HepG2 (cell line): ENCODE results near the gene LASP1. TPM values are rescaled to one million over a fixed set of nuclear protein-coding genes. Genes with fewer than 3 reads are reported as not detected.

Experiments
- AGO2 ChIP-seq: fragments of 200-400 bp; formaldehyde crosslinking; optimal IDR thresholded peaks from 2 replicates; pipeline ENCODE3; 2017; ENCODE audit warnings: mild to moderate bottlenecking, low read depth, low read length, moderate library complexity
- GATAD2A ChIP-seq: IDR thresholded peaks from 2 replicates; pipeline ENCODE4 v1.6.1; 2016
- MAFK ChIP-seq, 2 experiments: IDR thresholded peaks in 1 of 2; conservative IDR thresholded peaks in 1 of 2; 2 replicates each; pipeline ENCODE4 v1.6.1; 2011; ENCODE audit warnings: improper control_type of control experiment in 2 of 2, low read length in 2 of 2
- POLR2AphosphoS2 ChIP-seq: IDR thresholded peaks from 2 replicates; pipeline ENCODE4 v1.6.1; 2011; ENCODE audit warnings: low read depth, low read length, improper control_type of control experiment
- RNF2 ChIP-seq: fragments of 450-650 bp; conservative IDR thresholded peaks from 2 replicates; pipeline ENCODE4 v1.6.1; 2016; ENCODE audit warnings: low read depth
- SMAD1 ChIP-seq: sonication (generic); formaldehyde crosslinking; IDR thresholded peaks from 2 replicates; pipeline ENCODE4 v1.4.0; 2020; ENCODE audit warnings: missing genetic modification reagents, low read depth, mild to moderate bottlenecking, borderline replicate concordance
- SP4 ChIP-seq: sonication (generic); formaldehyde crosslinking; IDR thresholded peaks from 2 replicates; pipeline ENCODE4 v1.8.1; 2023; ENCODE audit warnings: mild to moderate bottlenecking, missing genetic modification reagents
- ZFP36L1 ChIP-seq: sonication (generic); formaldehyde crosslinking; IDR thresholded peaks from 2 replicates; pipeline ENCODE4 v1.8.0; 2022; ENCODE audit warnings: mild to moderate bottlenecking, missing genetic modification reagents, moderate library complexity
- ZNF205 ChIP-seq: IDR thresholded peaks from 2 replicates; pipeline ENCODE4 v1.6.1; 2018; ENCODE audit warnings: missing biosample characterization, missing genetic modification reagents
- ZNF615 ChIP-seq: sonication (generic); formaldehyde crosslinking; IDR thresholded peaks from 2 replicates; pipeline ENCODE4 v1.5.0; 2020; ENCODE audit warnings: mild to moderate bottlenecking, missing genetic modification reagents, borderline replicate concordance
- ZNF83 ChIP-seq: sonication (generic); formaldehyde crosslinking; IDR thresholded peaks from 2 replicates; pipeline ENCODE4 v1.4.0; 2020; ENCODE audit warnings: missing genetic modification reagents, mild to moderate bottlenecking, borderline replicate concordance
- ZSCAN12 ChIP-seq: sonication (generic); formaldehyde crosslinking; IDR thresholded peaks from 2 replicates; pipeline ENCODE4 v1.9.0; 2021; ENCODE audit warnings: mild to moderate bottlenecking, missing genetic modification reagents
- polyA plus RNA-seq, 8 experiments: library from polyadenylated mRNA; depleted of rRNA in 3 of 8; stranded (reverse) in 7 of 8; unstranded in 1 of 8; fragments of >200 nt; fragmentation: Illumina TruSeq in 4 of 8; extraction: Trizol in 4 of 8; gene quantifications; 2 replicates each; pipeline versions ENCODE4 v1.2.1 to v1.2.3, GENCODE V29; 2011 to 2016; ENCODE audit warnings: low read depth in 4 of 8, missing spikeins in 1 of 8, mixed read lengths in 1 of 8; ENCODE audit not compliant: insufficient read depth in 1 of 8
- total RNA-seq, 5 experiments: library from RNA; depleted of rRNA; stranded (reverse); fragments of >200 nt; fragmentation: Illumina TruSeq; extraction: Trizol; gene quantifications; 2 replicates each; pipeline ENCODE4 v1.2.3, GENCODE V29; 2016; ENCODE audit warnings: low read depth in 1 of 5
- TF ChIP-seq, protein P1 (sequence below): sonication (generic); formaldehyde crosslinking; IDR thresholded peaks from 2 replicates; pipeline ENCODE4 v1.8.1; 2022; ENCODE audit warnings: low read depth, mild to moderate bottlenecking, missing genetic modification reagents
- TF ChIP-seq, protein P2 (sequence below): IDR thresholded peaks from 2 replicates; pipeline ENCODE4 v1.6.1; 2016; ENCODE audit warnings: low read depth, borderline replicate concordance
- TF ChIP-seq, protein P3 (sequence below): sonication (generic); formaldehyde crosslinking; conservative IDR thresholded peaks from 2 replicates; pipeline ENCODE4 v1.5.0; 2020; ENCODE audit warnings: missing genetic modification reagents
- TF ChIP-seq, protein P4 (sequence below): sonication (generic); formaldehyde crosslinking; IDR thresholded peaks from 2 replicates; pipeline ENCODE4 v1.8.0; 2023; ENCODE audit warnings: mild to moderate bottlenecking, missing genetic modification reagents
- TF ChIP-seq, protein P5 (sequence below): sonication (generic); formaldehyde crosslinking; IDR thresholded peaks from 2 replicates; pipeline ENCODE4 v1.5.1; 2020; ENCODE audit warnings: missing genetic modification reagents, mild to moderate bottlenecking, borderline replicate concordance

Gene LASP1
- total and polyA plus RNA-seq, 2 of the 13 experiments (the other 11 are each of a cell fraction or from before 2014, with no cell fraction given): 70.1 to 97.0 TPM

DNA sequence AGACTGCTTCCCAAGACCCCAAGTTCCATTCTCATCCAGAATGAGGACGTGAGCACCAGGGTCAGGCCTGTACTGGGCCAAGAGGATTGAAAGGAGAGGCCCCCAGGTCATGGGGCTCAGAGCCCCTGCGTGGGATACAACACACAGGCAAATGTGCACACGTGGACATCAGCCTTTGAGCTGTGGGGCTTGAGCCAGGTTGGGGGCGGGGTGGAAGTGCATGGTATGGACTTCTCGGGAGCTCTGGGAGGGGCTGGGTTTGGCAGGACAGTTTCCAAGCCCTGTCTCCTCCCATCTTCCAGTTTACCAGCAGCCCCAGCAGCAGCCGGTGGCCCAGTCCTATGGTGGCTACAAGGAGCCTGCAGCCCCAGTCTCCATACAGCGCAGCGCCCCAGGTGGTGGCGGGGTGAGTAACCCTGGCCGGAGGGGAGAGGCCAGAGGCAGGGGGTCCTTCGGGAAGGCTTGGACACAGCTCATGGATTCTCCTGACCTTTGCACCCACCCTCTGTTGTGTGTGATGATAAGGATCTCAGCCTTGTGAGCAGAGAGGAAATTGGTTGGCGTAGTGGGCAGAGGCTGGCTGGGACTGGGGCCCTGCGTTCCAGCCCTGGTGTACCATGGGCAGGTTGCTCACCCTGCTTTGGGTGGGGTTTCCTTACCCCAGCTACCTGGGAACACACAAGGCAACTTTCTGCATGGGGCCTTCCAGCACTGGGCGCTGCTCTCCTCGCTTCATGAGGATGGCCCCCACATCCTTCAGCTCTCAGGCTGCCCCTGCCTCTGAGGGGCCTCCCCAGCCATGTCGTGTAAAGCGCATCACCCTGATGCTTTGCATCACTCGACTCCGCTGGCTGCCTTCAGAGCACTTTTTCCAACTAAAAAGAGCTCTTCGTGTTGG is 45.1 kb downstream of the LASP1 start (continued):
- TF ChIP-seq, protein P1, sequence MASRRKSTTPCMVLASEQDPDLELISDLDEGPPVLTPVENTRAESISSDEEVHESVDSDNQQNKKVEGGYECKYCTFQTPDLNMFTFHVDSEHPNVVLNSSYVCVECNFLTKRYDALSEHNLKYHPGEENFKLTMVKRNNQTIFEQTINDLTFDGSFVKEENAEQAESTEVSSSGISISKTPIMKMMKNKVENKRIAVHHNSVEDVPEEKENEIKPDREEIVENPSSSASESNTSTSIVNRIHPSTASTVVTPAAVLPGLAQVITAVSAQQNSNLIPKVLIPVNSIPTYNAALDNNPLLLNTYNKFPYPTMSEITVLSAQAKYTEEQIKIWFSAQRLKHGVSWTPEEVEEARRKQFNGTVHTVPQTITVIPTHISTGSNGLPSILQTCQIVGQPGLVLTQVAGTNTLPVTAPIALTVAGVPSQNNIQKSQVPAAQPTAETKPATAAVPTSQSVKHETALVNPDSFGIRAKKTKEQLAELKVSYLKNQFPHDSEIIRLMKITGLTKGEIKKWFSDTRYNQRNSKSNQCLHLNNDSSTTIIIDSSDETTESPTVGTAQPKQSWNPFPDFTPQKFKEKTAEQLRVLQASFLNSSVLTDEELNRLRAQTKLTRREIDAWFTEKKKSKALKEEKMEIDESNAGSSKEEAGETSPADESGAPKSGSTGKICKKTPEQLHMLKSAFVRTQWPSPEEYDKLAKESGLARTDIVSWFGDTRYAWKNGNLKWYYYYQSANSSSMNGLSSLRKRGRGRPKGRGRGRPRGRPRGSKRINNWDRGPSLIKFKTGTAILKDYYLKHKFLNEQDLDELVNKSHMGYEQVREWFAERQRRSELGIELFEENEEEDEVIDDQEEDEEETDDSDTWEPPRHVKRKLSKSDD (CRISPR knock-in tag): 0 out of 2 replicates have a peak, but pooled peaks have one; percentile 50
- TF ChIP-seq ZNF83: no peak
- peak; percentile 50; the same call in 1 of the 2 replicates for TF ChIP-seq ZNF615
- 0 out of 2 replicates have a peak, but pooled peaks have one; percentile 27 for TF ChIP-seq ZNF205 (CRISPR knock-in tag)
- no peak; the same call in 1 of the 2 replicates for TF ChIP-seq SMAD1 (CRISPR knock-in tag)
- TF ChIP-seq SP4 (CRISPR knock-in tag): no peak
- TF ChIP-seq ZSCAN12: no peak
- no peak for TF ChIP-seq MAFK (conservative IDR thresholded peaks at IDR 0.05 in 1 of 2, IDR thresholded peaks at IDR 0.05 in 1 of 2; ENCODE audit: low read length in 2 of 2)
- TF ChIP-seq, protein P2, sequence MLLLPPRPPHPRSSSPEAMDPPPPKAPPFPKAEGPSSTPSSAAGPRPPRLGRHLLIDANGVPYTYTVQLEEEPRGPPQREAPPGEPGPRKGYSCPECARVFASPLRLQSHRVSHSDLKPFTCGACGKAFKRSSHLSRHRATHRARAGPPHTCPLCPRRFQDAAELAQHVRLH (CRISPR knock-in tag): peak; percentile 47; the same call in 1 of the 2 replicates
- TF ChIP-seq POLR2AphosphoS2: no peak
- TF ChIP-seq GATAD2A (CRISPR knock-in tag): peak; percentile 95
- TF ChIP-seq, protein P3, sequence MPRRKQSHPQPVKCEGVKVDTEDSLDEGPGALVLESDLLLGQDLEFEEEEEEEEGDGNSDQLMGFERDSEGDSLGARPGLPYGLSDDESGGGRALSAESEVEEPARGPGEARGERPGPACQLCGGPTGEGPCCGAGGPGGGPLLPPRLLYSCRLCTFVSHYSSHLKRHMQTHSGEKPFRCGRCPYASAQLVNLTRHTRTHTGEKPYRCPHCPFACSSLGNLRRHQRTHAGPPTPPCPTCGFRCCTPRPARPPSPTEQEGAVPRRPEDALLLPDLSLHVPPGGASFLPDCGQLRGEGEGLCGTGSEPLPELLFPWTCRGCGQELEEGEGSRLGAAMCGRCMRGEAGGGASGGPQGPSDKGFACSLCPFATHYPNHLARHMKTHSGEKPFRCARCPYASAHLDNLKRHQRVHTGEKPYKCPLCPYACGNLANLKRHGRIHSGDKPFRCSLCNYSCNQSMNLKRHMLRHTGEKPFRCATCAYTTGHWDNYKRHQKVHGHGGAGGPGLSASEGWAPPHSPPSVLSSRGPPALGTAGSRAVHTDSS (CRISPR knock-in tag): no peak
- TF ChIP-seq, protein P4, sequence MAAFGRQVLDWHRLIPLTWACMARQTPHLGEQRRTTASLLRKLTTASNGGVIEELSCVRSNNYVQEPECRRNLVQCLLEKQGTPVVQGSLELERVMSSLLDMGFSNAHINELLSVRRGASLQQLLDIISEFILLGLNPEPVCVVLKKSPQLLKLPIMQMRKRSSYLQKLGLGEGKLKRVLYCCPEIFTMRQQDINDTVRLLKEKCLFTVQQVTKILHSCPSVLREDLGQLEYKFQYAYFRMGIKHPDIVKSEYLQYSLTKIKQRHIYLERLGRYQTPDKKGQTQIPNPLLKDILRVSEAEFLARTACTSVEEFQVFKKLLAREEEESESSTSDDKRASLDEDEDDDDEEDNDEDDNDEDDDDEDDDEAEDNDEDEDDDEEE: no peak
- TF ChIP-seq, protein P5, sequence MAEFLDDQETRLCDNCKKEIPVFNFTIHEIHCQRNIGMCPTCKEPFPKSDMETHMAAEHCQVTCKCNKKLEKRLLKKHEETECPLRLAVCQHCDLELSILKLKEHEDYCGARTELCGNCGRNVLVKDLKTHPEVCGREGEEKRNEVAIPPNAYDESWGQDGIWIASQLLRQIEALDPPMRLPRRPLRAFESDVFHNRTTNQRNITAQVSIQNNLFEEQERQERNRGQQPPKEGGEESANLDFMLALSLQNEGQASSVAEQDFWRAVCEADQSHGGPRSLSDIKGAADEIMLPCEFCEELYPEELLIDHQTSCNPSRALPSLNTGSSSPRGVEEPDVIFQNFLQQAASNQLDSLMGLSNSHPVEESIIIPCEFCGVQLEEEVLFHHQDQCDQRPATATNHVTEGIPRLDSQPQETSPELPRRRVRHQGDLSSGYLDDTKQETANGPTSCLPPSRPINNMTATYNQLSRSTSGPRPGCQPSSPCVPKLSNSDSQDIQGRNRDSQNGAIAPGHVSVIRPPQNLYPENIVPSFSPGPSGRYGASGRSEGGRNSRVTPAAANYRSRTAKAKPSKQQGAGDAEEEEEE: no peak
- no peak for TF ChIP-seq RNF2
- no peak for TF ChIP-seq ZFP36L1 (CRISPR knock-in tag)
- no peak for TF ChIP-seq AGO2
